MV-4-11 (cell line): ENCODE measurements around the gene NPM1.
"Not testable (repeated sequence)": the region's sequence is repeated elsewhere in the genome, so short reads cannot be mapped to it uniquely, and the experiment has no call there.

ENCODE experiments used
- DNase-seq: peaks from one replicate; lab custom pipeline; 2025; lab: John Stamatoyannopoulos, UW

Gene NPM1

DNA sequence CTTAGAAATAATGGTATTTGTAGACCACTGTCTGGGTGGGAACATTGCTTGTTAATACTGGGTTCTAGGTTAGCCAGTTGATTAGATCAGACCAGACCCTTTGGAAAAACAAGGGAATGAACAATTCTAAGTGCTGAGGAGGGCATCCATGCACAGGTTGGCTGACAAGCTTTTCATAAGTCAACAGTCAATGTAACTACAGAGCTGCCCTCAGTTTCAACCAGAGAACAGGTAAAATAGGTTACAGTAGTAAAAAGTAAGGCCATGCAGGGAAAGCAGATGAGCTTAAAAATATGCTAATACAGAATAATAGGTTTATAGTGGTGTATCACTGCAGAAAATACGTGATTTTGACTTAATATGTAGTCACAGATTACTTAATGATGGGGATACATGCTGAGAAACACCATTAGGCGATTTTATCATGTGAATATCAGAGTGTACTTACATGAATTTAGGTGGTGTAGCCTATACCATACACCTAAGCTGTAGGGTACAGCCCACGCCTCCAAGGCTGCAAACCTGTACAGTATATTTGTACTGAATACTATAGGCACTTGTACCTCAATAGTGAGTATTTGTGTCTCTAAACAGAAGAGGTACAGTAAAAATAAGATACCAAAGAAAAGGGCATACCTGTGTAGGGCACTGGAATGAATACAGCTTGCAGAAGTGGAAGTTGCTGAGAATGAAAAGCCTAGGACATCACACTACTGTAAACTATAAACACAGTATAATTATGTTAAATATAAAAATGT, 25.7 kb downstream of the NPM1 start:
- DNase-seq: no peak

DNA sequence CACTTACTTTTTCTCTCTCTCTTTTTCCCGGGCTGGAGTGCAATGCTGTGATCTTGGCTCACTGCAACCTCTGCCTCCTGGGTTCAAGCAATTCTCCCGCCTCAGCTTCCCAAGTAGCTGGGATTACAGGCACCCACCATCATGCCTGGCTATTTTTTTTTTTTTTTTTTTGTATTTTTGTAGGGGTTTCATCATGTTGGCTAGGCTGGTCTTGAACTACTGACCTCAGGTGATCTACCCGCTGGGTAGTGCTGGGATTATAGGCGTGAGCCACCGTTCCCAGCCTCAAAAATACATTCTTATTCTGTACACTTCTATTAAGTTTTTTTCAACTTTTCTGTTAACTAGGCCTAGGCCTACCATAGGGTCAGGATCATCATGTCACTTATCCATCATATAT, 26.3 kb downstream of the NPM1 start:
- not testable (repeated sequence) for DNase-seq

- DNase-seq: peak; percentile 25
These were observed 27.6 kb downstream of the NPM1 start for GRCh38 chr5:171415115-171415730.

- no peak for DNase-seq
These were observed 28.8 kb downstream of the NPM1 start for GRCh38 chr5:171416160-171417049.

DNA sequence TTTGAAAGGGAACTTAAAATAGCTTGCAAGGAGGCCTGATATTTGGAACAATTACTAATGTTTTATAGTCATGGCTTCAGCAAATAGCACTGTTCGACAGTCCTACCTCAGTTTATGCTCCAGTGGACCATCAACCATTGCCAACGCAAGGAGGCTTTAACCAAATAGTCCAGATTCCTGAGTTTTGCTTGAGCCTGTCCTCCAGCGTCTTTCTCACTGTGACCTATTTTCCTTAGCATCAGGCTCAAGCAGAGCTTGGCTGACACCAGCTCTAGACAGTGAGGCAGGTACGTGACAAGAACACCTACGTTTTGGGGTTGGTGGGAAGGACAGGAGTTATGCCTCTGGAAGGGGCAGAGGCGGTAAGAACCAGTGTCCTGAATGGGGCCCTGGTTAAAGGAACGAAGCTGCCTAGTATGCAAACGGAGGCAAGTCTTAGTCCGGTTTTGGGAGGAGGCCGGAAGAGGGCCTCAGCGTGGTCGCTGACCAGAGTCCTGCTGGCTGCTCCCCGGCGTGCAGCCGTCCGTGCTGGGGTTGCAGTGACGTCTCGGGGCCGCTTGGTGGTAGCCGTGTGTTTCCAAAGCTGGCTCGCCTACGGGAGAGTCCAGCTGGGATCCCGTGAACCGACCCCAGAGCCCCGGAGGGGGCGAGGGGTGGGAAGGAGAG, 30.8 kb downstream of the NPM1 start:
- DNase-seq: peak; percentile 39

DNA sequence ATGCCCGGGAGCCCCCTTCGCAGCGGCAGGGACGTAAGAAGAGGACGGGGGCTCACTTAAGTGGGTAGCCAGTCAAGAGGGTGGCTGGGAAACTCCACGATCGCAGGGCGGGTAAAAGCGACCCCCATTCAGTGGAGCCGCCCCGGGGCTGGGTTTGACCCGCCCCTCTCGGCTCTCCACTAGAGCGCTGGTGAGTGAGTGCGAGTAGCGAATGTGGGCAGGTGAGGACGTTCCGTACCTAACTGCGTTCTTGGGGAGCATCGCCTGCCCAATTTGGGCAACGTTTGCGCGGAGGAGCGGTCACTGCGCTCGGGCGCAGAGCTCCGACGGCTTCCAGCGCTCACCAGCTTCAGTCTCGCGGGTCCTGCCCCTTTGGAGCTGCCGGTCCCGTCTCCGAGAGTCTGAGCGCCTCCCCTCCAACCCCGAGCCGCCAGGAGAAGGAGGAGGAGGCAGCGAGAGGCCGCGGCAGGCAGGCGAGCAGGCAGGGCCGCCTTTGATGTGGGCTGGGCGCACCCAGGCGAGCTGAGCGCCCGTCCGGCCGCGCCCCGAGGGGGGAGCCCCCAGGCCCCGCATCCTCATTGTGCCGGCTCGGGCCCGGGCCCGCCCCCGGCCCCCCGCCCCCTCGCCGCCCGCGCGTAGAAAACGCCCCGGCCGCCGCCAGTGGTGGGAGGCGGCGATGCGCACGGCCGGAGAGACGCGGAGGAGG, 31.5 kb downstream of the NPM1 start, which contains the start of gene FGF18:
TSS of gene FGF18 (plus strand) at position 666 of the 706 bp plus-strand sequence. CDS start 553 bp downstream, outside the sequence.
- no peak for DNase-seq

- no peak for DNase-seq
These were observed 32.2 kb downstream of the NPM1 start for GRCh38 chr5:171419688-171420430.

DNA sequence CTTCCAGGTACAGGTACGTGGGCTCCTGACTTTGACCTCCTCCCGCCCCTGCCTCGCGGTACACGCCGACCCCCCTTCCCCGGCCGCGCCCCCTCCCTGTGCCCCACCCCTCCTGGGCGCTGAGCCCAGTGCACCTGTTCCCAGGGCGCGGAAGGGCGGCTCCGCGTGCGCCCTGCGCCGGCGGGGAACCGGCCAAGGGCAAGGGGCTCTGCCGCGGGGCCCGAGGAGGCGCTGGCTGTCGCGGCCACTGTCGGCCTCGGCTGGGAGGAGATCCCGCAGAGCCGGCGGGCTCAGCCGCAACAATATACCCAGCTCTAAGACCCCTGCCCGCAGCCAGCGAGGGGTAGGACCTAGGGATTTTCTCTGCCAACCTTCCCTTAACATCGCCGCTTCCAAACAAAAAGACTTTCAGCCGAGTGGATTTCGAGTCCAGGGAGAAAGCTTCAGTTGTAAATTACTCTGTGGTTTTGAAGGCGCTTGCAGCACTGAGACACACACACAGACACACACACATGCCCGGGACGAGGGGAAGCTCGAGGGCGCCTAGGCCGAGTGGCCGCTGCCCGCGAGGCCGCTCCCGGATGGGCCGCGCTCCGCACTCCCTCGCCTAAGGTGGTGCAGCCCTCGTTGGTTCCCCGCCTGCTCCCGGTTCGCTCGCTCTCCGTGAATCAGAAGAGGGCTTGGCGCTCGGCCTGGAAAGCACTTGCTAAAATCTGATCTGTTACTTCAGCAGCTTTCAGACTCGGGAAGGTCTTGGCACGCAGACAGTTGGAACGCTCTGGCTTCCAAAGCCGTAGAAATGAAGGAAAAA, 33.0 kb downstream of the NPM1 start:
- no peak for DNase-seq

GRCh38 chr5:171421331-171422262, 33.9 kb downstream of the NPM1 start:
- no peak for DNase-seq

DNA sequence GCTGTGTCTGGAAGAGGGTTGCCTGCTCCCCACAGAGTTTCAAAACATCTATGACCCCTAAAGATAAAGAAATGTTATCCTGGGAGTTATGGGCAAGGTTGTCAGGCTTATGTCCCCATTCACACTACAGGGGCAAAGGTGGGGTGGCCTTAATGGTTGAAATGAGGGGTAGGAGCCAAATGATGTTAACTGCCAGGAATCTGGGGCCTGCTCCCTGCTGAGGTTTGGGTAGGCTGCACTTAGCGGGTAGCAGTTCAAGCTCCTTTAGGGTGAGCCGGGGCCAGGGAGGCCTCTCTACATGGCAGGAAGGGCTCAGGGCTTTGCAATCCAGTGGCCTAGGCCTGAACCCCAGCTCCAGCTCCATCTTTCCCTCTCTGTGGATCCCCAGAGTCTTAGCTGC, 34.8 kb downstream of the NPM1 start:
- DNase-seq: no peak

DNA sequence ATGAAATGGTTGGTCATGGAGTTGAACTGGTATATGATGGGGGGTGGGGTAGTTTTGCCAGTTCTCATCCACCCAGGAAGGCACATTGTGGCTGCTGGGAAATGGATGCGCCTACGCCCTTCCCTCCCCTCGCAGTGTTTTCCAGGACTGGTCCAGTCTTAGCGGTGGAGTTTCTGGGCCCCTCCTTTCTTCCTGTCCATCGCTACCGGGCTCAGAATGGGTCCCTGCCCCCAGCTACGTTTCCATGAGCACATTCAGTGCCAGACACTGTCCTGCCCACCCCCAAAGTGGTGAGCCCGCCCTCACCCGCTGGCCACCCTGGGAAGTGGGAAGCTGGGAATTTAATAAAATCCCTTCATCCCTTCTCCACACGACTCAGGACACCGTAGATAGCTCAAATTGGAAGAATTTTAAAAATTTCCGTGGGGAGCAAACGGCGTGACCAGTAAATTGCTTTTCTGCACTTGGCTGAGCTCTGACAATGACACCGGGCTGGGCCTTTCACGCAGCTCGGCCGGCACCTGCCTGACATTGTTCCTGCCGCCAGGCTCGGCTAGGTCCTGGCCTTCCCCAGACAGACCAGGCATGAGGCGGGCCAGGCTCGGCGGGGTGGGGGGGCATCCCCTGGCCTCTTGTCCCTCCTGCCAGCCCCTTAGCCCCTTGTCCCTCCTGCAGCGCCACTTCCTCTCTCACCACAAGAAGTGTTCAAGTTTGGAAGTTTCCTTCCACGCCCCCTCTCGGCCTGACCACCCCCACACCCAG, 35.4 kb downstream of the NPM1 start:
- DNase-seq: no peak

- DNase-seq: no peak
These were observed 37.1 kb downstream of the NPM1 start for GRCh38 chr5:171424726-171425125.

DNA sequence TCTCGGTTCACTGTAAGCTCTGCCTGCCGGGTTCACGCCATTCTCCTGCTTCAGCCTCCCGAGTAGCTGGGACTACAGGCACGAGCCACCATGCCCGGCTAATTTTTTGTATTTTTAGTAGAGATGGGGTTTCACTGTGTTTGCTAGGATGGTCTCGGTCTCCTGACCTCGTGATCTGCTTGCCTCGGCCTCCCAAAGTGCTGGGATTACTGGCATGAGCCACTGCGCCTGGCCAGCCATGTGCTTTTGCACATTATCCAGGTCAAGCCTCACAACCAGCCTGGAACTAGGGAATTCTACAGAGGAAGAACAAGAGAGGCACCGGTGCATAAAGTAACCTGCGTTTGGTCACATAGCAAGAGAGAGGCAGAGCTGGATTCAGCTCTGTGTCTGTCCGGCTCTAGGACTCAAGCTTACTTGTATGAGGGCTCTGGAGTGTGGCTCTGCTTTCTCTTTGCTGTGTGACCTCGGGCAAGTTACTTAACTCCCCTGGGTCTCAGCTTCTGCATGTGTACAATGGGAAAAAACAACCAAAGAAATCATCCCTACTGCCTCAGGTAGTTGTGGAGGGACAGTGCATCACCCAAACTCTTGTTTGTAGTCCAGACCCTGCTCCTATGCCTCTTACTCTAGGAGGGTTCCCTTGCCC, 38.1 kb downstream of the NPM1 start:
- DNase-seq: no peak

GRCh38 chr5:171426266-171426665, 38.6 kb downstream of the NPM1 start:
- no peak for DNase-seq

- no peak for DNase-seq
These were observed 39.0 kb downstream of the NPM1 start for GRCh38 chr5:171426680-171427079.

GRCh38 chr5:171427318-171428167, 39.9 kb downstream of the NPM1 start:
- DNase-seq: no peak
